Measurements from ENCODE around the gene SCG3. TPM values are rescaled to one million over a fixed set of nuclear protein-coding genes. Genes with fewer than 3 reads are reported as not detected.

The SCG3 gene
- total RNA-seq (1 to 10 TPM in 1 of 2 donors, under 1 TPM in 1; 0.37 to 1.3 TPM), polyA plus RNA-seq (under 1 TPM; 0.14 to 0.15 TPM)
- long read RNA-seq, donor 1, result 0 reads
- long read RNA-seq, donor 2, result 0 reads
- long read RNA-seq, donor 3, result 0 reads
- long read RNA-seq, donor 4, result 0 reads
- long read RNA-seq, donor 5, partial matches to known transcripts, result 0 of 1 reads
- long read RNA-seq, donor 5, other reads (novel, unspliced or antisense), result 0 of 1 reads

DNA sequence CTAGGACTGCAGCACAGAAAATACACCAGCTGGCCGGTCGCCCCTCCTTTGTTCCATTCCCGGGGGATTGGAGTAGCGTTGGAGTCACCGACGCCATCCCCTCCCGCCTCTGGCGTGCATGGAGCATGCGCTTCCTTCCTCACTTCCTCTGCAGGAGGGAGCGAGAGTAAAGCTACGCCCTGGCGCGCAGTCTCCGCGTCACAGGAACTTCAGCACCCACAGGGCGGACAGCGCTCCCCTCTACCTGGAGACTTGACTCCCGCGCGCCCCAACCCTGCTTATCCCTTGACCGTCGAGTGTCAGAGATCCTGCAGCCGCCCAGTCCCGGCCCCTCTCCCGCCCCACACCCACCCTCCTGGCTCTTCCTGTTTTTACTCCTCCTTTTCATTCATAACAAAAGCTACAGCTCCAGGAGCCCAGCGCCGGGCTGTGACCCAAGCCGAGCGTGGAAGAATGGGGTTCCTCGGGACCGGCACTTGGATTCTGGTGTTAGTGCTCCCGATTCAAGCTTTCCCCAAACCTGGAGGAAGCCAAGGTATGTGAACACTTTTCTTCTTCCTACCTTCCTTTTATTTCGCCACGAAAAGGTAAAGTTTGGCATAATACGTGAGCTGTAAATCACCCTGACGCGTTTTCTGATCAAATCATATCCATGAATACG is at the start of gene SCG3:
Gene SCG3, plus strand, starts transcription at position 201 of the 661 bp plus-strand sequence. Its CDS starts 253 bp downstream, at position 454.
- peak; percentile 77 to 86 (median 86) for DNase-seq
- TF ChIP-seq, protein P1, sequence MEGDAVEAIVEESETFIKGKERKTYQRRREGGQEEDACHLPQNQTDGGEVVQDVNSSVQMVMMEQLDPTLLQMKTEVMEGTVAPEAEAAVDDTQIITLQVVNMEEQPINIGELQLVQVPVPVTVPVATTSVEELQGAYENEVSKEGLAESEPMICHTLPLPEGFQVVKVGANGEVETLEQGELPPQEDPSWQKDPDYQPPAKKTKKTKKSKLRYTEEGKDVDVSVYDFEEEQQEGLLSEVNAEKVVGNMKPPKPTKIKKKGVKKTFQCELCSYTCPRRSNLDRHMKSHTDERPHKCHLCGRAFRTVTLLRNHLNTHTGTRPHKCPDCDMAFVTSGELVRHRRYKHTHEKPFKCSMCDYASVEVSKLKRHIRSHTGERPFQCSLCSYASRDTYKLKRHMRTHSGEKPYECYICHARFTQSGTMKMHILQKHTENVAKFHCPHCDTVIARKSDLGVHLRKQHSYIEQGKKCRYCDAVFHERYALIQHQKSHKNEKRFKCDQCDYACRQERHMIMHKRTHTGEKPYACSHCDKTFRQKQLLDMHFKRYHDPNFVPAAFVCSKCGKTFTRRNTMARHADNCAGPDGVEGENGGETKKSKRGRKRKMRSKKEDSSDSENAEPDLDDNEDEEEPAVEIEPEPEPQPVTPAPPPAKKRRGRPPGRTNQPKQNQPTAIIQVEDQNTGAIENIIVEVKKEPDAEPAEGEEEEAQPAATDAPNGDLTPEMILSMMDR (IDR thresholded peaks at IDR 0.05; ENCODE audit: control extremely low read depth, extremely low read depth), result no peak
- no peak within 1 kb of the TSS for H3K4me3 ChIP-seq

DNA sequence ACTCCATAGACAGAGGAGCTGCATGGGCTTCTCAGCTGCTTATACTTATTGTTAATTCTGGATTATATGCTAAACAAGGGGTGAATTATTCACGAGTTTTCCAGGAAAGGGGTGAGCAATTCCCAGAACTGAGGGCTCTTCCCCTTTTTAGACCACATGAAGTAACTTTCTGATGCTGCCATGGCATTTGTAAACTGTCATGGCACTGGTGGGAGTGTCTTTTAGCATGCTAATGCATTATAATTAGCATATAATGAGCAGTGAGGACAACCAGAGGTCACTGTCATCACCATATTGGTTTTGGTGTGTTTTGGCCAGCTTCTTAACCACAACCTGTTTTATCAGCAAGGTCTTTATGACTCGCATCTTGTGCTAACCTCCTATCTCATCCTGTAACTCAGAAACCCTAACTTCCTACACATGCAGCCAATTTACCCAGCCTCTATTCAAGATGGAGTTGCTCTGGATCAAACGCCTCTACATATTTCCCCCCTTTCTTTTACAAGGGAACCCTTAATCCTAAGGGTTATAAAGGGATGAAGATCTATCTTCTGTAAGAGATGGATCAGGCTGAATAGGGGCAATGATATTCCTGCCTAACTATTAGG is 46.6 kb upstream of the SCG3 start:
- Histone ChIP-seq H3K36me3 (ENCODE audit: control insufficient read depth in 4 of 4, insufficient read depth in 4 of 4, low read length in 4 of 4) (no peaks in the 10 kb centered on the region), H3K4me3 (no peak overlapping the region), H3K9ac (ENCODE audit: insufficient read depth in 1 of 2, low read length in 2 of 2) (no peak overlapping the region), H3K27me3 (ENCODE audit: control insufficient read depth in 3 of 3, insufficient read depth in 3 of 3, low read length in 2 of 3) (no peaks in the 10 kb centered on the region), H3K4me1 (ENCODE audit: control insufficient read depth in 5 of 5, insufficient read depth in 5 of 5, low read length in 5 of 5) (no peaks in the 10 kb centered on the region), H3K27ac (ENCODE audit: low read depth in 1 of 2, low read length in 1 of 2) (no peak overlapping the region), H3K9me3 (ENCODE audit: control insufficient read depth in 4 of 4, insufficient read depth in 3 of 4, low read length in 3 of 4) (no peaks in the 10 kb centered on the region)
- no peak for DNase-seq
- TF ChIP-seq, protein P1 (IDR thresholded peaks at IDR 0.05; ENCODE audit: control extremely low read depth, extremely low read depth), result no peak
- WGBS, 2 donors, result 63 to 65% methylated on average over 3 of the region's 3 CpGs
- no peak for ATAC-seq (ENCODE audit: insufficient read depth, low FRiP score)

More for the DNA sequence above, at the start of gene SCG3:
- Histone ChIP-seq H3K4me1 (ENCODE audit: control insufficient read depth in 5 of 5, insufficient read depth in 5 of 5, low read length in 5 of 5) (peaks cover 0 to 4% (median 0%) of the 10 kb centered on the region in 5 donors), H3K9ac (ENCODE audit: insufficient read depth in 1 of 2, low read length in 2 of 2) (no peak within 1 kb of the TSS), H3K9me3 (ENCODE audit: control insufficient read depth in 4 of 4, insufficient read depth in 3 of 4, low read length in 3 of 4) (no peaks in the 10 kb centered on the region), H3K36me3 (ENCODE audit: control insufficient read depth in 4 of 4, insufficient read depth in 4 of 4, low read length in 4 of 4) (no peaks in the 10 kb centered on the region), H3K27me3 (ENCODE audit: control insufficient read depth in 3 of 3, insufficient read depth in 3 of 3, low read length in 2 of 3) (peaks cover 0 to 12% (median 0%) of the 10 kb centered on the region in 3 donors), H3K27ac (ENCODE audit: low read depth in 1 of 2, low read length in 1 of 2) (no peak within 1 kb of the TSS)
- WGBS, 2 donors, result 2 to 6% methylated on average over 38 of the region's 38 CpGs
- peak; percentile 90 for ATAC-seq (ENCODE audit: insufficient read depth, low FRiP score)

- peaks cover 0 to 6% (median 0%) of the 10 kb centered on the region in 5 donors for H3K4me1 ChIP-seq (ENCODE audit: control insufficient read depth in 5 of 5, insufficient read depth in 5 of 5, low read length in 5 of 5)
- H3K9ac ChIP-seq (ENCODE audit: insufficient read depth in 1 of 2, low read length in 2 of 2), result no peak overlapping the region
- no peaks in the 10 kb centered on the region for H3K9me3 ChIP-seq (ENCODE audit: control insufficient read depth in 4 of 4, insufficient read depth in 3 of 4, low read length in 3 of 4)
- H3K36me3 ChIP-seq (ENCODE audit: control insufficient read depth in 4 of 4, insufficient read depth in 4 of 4, low read length in 4 of 4), result no peaks in the 10 kb centered on the region
- ATAC-seq (ENCODE audit: insufficient read depth, low FRiP score) (no peak), DNase-seq (peak in 1 of 3 donors; percentile 23)
- TF ChIP-seq, protein P1 (IDR thresholded peaks at IDR 0.05; ENCODE audit: control extremely low read depth, extremely low read depth), result no peak
- peaks cover 0 to 3% (median 0%) of the 10 kb centered on the region in 3 donors for H3K27me3 ChIP-seq (ENCODE audit: control insufficient read depth in 3 of 3, insufficient read depth in 3 of 3, low read length in 2 of 3)
- no peak overlapping the region for H3K27ac ChIP-seq (ENCODE audit: low read depth in 1 of 2, low read length in 1 of 2)
- 35 to 54% methylated on average over 4 of the region's 4 CpGs for WGBS, 2 donors
- no peak overlapping the region for H3K4me3 ChIP-seq
These were observed 39.7 kb upstream of the SCG3 start for GRCh38 chr15:51641490-51642130.

Data from lung (tissue), 16 donors.